CD4-positive, alpha-beta T cell treated with Interleukin-15 for 1 hour (primary cell): ENCODE measurements around the gene C2orf81.

ENCODE experiments used
- DNase-seq: peaks from one replicate; pipeline ENCODE4 v3.0.0-alpha.2; 2020

Gene C2orf81

GRCh38 chr2:74387346-74387745, 34.1 kb downstream of the C2orf81 start:
- no peak for DNase-seq

DNA sequence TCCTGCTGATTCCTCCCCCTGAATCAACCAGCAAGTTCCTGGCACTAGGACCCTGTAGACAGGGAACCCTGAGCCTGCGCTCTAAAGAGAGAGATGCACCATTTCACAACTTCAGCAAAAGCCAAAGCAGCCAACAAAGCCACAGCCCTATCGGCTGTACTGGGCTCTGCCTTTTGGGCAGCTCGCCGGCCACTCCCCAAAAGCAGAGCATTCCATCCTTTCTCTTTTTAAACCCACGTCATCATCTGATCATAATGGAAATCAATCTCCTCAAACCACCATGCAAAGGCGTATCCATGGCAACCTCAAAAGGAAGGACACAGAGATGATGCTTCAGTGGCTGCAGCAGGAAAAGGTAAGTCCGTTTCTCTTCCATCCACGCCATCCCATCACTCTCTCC, 36.0 kb downstream of the C2orf81 start:
- no peak for DNase-seq

- no peak for DNase-seq
Measured at GRCh38 chr2:74384051-74384450, 37.4 kb downstream of the C2orf81 start.

DNA sequence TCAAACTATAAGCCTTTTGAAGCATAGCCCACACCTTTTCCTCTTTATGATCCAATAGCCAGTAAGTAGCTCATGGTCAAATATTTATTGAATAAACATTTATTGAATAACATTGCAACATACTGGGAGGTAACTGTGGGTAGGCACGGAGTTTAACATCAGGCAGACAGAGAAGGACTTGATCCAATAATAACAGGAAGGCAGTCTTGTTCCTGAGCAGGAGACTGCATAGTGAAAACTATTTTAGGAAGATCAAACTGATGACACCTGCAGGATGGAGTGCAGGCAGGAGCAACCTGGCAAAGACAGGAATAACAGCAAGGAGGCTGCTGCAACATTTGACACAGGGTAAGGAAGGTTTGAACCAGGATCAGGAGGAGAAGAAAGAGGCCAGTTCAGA, 38.2 kb downstream of the C2orf81 start:
- DNase-seq = no peak

GRCh38 chr2:74381751-74382150, 39.7 kb downstream of the C2orf81 start:
- DNase-seq = no peak

GRCh38 chr2:74379851-74380789, 41.3 kb downstream of the C2orf81 start, which contains the start of gene DCTN1:
DCTN1 (minus strand) TSS chr2:74380311; CDS start chr2:74380037, 274 bp downstream.
- no peak for DNase-seq

- DNase-seq = no peak
Measured at GRCh38 chr2:74378007-74378406, 43.4 kb downstream of the C2orf81 start.

- no peak for DNase-seq
Measured at GRCh38 chr2:74375838-74376237, 45.6 kb downstream of the C2orf81 start.

GRCh38 chr2:74374509-74375205, 46.8 kb downstream of the C2orf81 start:
- DNase-seq = no peak

GRCh38 chr2:74373985-74374384, 47.4 kb downstream of the C2orf81 start:
- DNase-seq = no peak

DNA sequence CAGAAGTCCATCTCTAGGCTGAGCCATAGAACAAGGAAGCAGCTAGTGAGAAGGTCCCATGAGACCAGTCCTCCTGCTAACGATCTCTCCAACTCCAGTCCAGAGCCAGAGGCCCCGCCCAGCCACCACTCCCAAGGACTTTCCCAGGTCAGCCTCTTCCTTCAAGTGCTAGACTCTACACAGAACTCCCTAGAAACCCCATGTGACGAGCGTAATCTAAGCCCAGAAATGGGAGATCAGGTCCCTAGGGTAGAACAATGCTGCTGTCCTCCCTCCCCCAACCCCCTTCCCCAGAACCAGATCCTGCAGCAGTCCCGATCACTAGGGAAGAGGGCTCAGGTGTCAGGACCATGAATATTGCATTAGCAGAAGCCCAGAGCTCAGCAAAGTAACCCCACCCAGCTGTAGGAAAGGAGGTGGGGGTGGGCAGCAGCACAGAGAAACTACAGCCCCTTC, 48.2 kb downstream of the C2orf81 start:
- no peak for DNase-seq

DNA sequence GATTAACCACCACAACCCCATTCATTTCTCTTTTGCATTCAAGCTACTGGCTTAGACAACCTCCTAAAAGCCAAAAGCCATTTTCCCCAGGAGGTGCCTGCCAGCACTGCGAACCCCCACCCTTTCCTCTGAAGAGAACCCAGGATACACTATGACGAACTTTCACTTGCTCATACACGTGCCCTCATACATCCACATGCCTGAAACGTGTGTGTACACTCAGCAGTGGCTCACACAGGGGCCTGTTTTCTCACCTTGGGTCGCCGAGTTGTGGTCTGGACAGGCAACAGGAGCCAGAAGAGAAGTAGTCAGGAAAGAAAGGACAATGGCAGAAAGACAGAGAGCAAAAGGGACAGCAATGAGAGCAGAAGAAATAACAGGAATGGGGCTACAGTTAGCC, 48.7 kb downstream of the C2orf81 start:
- no peak for DNase-seq

DNA sequence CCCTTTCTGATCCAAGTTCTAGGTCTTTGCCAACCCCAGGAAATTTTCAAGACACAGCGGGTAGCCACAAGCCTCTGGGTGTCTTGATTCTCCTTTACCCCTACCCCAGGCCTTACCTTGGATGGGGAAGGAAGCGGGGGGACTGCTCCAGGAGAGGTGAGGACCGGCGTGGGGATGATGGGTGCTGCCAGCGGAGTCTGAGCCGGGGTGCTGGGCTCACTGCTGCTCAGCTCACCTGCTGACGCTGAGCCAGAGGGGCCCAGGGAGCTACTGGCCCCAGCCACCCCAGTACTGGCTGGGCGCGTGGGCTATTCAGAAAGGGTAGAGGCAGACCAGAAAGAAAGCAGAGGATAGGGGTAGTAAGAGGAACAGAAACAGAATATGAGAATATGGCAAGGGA, 50.0 kb downstream of the C2orf81 start:
- no peak for DNase-seq

DNA sequence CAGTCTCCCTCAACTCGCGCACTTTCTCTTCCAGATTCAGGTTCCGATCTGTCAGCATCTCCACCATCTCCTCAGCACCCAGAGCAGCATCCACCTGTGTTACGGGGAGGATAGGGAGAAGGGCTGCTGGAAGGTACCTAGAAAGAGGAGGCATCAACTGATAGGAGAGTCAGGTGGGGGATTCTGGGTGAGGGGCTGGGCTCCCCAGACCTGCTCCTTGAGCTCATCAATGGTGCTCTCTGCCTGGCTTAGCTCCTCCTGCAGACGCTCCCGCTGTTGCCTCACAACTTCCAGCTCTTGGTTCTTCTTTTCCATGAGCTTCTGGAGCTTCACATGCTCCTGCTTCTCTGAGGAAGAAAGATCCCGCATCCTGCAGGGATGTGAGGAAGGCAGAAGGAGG, 51.4 kb downstream of the C2orf81 start:
- no peak for DNase-seq

DNA sequence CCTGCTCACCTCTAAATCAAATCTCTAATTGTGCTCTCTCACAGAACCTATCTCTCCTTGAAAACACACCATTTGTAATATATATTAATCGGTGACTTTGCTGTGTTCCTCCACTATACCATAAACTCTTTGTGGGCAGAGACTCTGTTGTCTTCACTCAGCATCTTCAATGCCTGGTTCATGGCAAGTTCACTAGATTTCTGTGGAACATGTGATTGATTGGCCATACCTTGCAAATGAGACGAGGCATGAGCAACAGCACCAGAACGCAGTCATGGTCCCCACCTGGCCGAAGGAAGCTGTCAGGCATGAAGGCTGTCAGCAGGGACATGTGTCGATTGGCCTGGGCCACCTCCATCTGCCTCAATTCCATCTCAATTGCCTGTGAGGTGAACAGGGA, 52.9 kb downstream of the C2orf81 start:
- no peak for DNase-seq

DNA sequence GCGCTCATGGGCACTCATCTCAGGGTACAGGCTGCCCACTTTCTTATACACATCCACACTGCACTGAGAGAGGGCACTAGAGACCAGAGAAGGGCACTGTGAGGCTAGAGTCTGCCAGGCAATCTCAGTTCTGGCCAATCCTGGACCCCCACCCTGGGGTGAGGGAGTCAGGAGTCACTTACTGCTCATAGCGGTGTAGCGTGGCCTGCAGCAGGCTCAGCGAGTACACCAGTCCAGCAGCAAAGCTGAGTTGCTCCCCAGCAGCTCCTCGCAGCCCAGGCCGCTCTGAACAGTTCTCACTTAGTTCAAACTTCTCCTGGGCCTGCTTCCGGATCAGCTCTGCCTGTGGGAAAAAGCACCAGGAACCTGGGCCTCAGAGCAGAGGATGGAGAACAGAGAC, 53.6 kb downstream of the C2orf81 start:
- no peak for DNase-seq

- no peak for DNase-seq
Measured at GRCh38 chr2:74366036-74366435, 55.4 kb downstream of the C2orf81 start.

GRCh38 chr2:74364533-74365505, 56.6 kb downstream of the C2orf81 start:
- no peak for DNase-seq
